ENCODE data around the gene EP400. TPM values are rescaled to one million over a fixed set of nuclear protein-coding genes. Genes with fewer than 3 reads are reported as not detected.

Gene EP400
- total and polyA plus RNA-seq, 2 donors (not counting 1 experiment from before 2014, with no cell fraction given) = 3.4 to 12.4 TPM

- no peak for DNase-seq (ENCODE audit: low read depth in 2 of 2)
- no peaks in the 10 kb centered on the region for H3K9me3 ChIP-seq (ENCODE audit: control insufficient read depth, insufficient read depth, low read depth, low read length)
- no peaks in the 10 kb centered on the region for H4K20me1 ChIP-seq (ENCODE audit: control insufficient read depth, extremely low read depth, insufficient read depth, low read length)
- no peaks in the 10 kb centered on the region for H3K79me2 ChIP-seq (ENCODE audit: control insufficient read depth, insufficient read depth, low read length)
- no peak overlapping the region for H2AFZ ChIP-seq (ENCODE audit: low read length)
- no peak overlapping the region for H3K4me3 ChIP-seq (replicated peaks in 1 of 4; ENCODE audit: control extremely low read depth in 1 of 4, insufficient read depth in 1 of 4, low read depth in 3 of 4, low read length in 4 of 4)
- no peaks in the 10 kb centered on the region for H3K27me3 ChIP-seq (ENCODE audit: control insufficient read depth, insufficient read depth, low read length)
- no peaks in the 10 kb centered on the region for H3K4me1 ChIP-seq (ENCODE audit: control insufficient read depth, extremely low read depth, insufficient read depth, low read length)
- peaks cover 29% of the 10 kb centered on the region for H3K36me3 ChIP-seq (ENCODE audit: control insufficient read depth, insufficient read depth, low read length)
- H3K4me2 ChIP-seq (ENCODE audit: extremely low read depth, insufficient read depth, low read length) = no peak overlapping the region
- TF ChIP-seq EZH2 (IDR thresholded peaks at IDR 0.05; ENCODE audit: low read length, missing control alignments) (no peak), CTCF (conservative IDR thresholded peaks at IDR 0.05 in 1 of 2, IDR thresholded peaks at IDR 0.05 in 1 of 2; ENCODE audit: low read depth in 1 of 2, low read length in 2 of 2) (no peak)
- H3K9ac ChIP-seq (ENCODE audit: insufficient read depth, low read length) = no peak overlapping the region
- H3K27ac ChIP-seq (ENCODE audit: insufficient read depth, low read length) = no peak overlapping the region
Measured at GRCh38 chr12:132071040-132071810, 121.5 kb downstream of the EP400 start.

GRCh38 chr12:132071830-132072384 is 122.2 kb downstream of the EP400 start:
- Histone ChIP-seq H2AFZ (ENCODE audit: low read length) (no peak overlapping the region), H3K9me3 (ENCODE audit: control insufficient read depth, insufficient read depth, low read depth, low read length) (no peaks in the 10 kb centered on the region), H3K4me1 (ENCODE audit: control insufficient read depth, extremely low read depth, insufficient read depth, low read length) (no peaks in the 10 kb centered on the region), H3K79me2 (ENCODE audit: control insufficient read depth, insufficient read depth, low read length) (no peaks in the 10 kb centered on the region), H3K9ac (ENCODE audit: insufficient read depth, low read length) (no peak overlapping the region), H3K4me3 (replicated peaks in 1 of 4; ENCODE audit: control extremely low read depth in 1 of 4, insufficient read depth in 1 of 4, low read depth in 3 of 4, low read length in 4 of 4) (no peak overlapping the region), H3K4me2 (ENCODE audit: extremely low read depth, insufficient read depth, low read length) (no peak overlapping the region), H4K20me1 (ENCODE audit: control insufficient read depth, extremely low read depth, insufficient read depth, low read length) (no peaks in the 10 kb centered on the region), H3K27ac (ENCODE audit: insufficient read depth, low read length) (no peak overlapping the region), H3K27me3 (ENCODE audit: control insufficient read depth, insufficient read depth, low read length) (no peaks in the 10 kb centered on the region), H3K36me3 (ENCODE audit: control insufficient read depth, insufficient read depth, low read length) (peaks cover 26% of the 10 kb centered on the region)
- DNase-seq (ENCODE audit: low read depth in 2 of 2) = no peak
- TF ChIP-seq EZH2 (IDR thresholded peaks at IDR 0.05; ENCODE audit: low read length, missing control alignments) = no peak
- TF ChIP-seq CTCF (conservative IDR thresholded peaks at IDR 0.05 in 1 of 2, IDR thresholded peaks at IDR 0.05 in 1 of 2; ENCODE audit: low read depth in 1 of 2, low read length in 2 of 2) = no peak

- Histone ChIP-seq H3K79me2 (ENCODE audit: control insufficient read depth, insufficient read depth, low read length) (no peaks in the 10 kb centered on the region), H2AFZ (ENCODE audit: low read length) (no peak overlapping the region), H3K4me2 (ENCODE audit: extremely low read depth, insufficient read depth, low read length) (no peak overlapping the region), H3K9me3 (ENCODE audit: control insufficient read depth, insufficient read depth, low read depth, low read length) (no peaks in the 10 kb centered on the region), H3K36me3 (ENCODE audit: control insufficient read depth, insufficient read depth, low read length) (peaks cover 11% of the 10 kb centered on the region), H3K27ac (ENCODE audit: insufficient read depth, low read length) (no peak overlapping the region), H3K9ac (ENCODE audit: insufficient read depth, low read length) (no peak overlapping the region), H3K27me3 (ENCODE audit: control insufficient read depth, insufficient read depth, low read length) (no peaks in the 10 kb centered on the region), H3K4me3 (replicated peaks in 1 of 4; ENCODE audit: control extremely low read depth in 1 of 4, insufficient read depth in 1 of 4, low read depth in 3 of 4, low read length in 4 of 4) (no peak overlapping the region), H3K4me1 (ENCODE audit: control insufficient read depth, extremely low read depth, insufficient read depth, low read length) (no peaks in the 10 kb centered on the region), H4K20me1 (ENCODE audit: control insufficient read depth, extremely low read depth, insufficient read depth, low read length) (no peaks in the 10 kb centered on the region)
- no peak for TF ChIP-seq EZH2 (IDR thresholded peaks at IDR 0.05; ENCODE audit: low read length, missing control alignments)
- no peak for TF ChIP-seq CTCF (conservative IDR thresholded peaks at IDR 0.05 in 1 of 2, IDR thresholded peaks at IDR 0.05 in 1 of 2; ENCODE audit: low read depth in 1 of 2, low read length in 2 of 2)
- no peak for DNase-seq (ENCODE audit: low read depth in 2 of 2)
Measured at GRCh38 chr12:132074216-132074615, 124.5 kb downstream of the EP400 start.
